ENCODE results near the gene SYNE2. TPM values are rescaled to one million over a fixed set of nuclear protein-coding genes. Genes with fewer than 3 reads are reported as not detected.

SYNE2 gene
- total RNA-seq, 1 donor from 2014 or later, result 5.7 TPM

DNA sequence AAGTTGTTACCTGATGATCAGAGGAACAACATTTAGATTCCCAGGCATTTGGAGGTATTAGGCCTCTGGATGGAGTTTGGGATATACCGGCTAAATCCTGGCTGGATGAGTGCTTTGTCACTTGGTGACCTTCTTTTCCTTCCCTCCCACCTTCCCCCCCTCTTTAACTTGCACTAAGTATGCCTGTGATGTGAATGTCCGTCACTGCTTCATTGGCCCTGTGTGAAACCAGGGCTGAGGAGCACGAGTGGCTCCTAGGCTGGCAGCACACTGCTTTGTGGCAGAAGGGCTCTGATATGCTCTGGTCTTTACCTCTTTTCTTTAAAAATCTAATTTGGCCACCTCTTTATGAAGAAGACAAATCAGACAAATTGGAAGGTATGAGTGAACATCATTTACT is 345.7 kb downstream of the SYNE2 start:
- H3K36me3 ChIP-seq (ENCODE audit: insufficient read depth, low read length), result no peaks in the 10 kb centered on the region
- H3K4me2 ChIP-seq (ENCODE audit: low read length), result no peak overlapping the region
- no peak for FAIRE-seq
- H3K27ac Mint-ChIP-seq (ENCODE audit: unreplicated experiment), result no peak overlapping the region
- no peaks in the 10 kb centered on the region for H4K20me1 ChIP-seq (ENCODE audit: insufficient read depth, low read length)
- H3K27ac ChIP-seq (ENCODE audit: low read depth, low read length), result no peak overlapping the region
- TF ChIP-seq EZH2 (IDR thresholded peaks at IDR 0.05; ENCODE audit: insufficient read depth, low read length), result no peak
- H2AFZ ChIP-seq (ENCODE audit: low read depth, low read length), result no peak overlapping the region
- no peaks in the 10 kb centered on the region for H3K9me3 Mint-ChIP-seq (ENCODE audit: unreplicated experiment)
- H3K4me3 Mint-ChIP-seq (ENCODE audit: unreplicated experiment), result no peak overlapping the region
- no peak for DNase-seq (ENCODE audit: low read depth)
- no peaks in the 10 kb centered on the region for H3K79me2 ChIP-seq (ENCODE audit: insufficient read depth, low read length)
- peaks cover 19% of the 10 kb centered on the region for H3K4me1 Mint-ChIP-seq (ENCODE audit: low read depth, unreplicated experiment)
- peaks cover 3% of the 10 kb centered on the region for H3K27me3 Mint-ChIP-seq (ENCODE audit: low read depth, unreplicated experiment)
- H3K4me3 ChIP-seq (ENCODE audit: insufficient read depth, low read depth, low read length), result no peak overlapping the region
- H3K9ac ChIP-seq (ENCODE audit: low read length), result no peak overlapping the region
- H3K36me3 Mint-ChIP-seq (ENCODE audit: low read depth, unreplicated experiment), result no peaks in the 10 kb centered on the region
- no peaks in the 10 kb centered on the region for H3K27me3 ChIP-seq (ENCODE audit: insufficient read depth, low read length)
- no peaks in the 10 kb centered on the region for H3K4me1 ChIP-seq (ENCODE audit: insufficient read depth, low read length)
- H3K9me3 ChIP-seq (ENCODE audit: insufficient read depth, low read depth, low read length), result no peaks in the 10 kb centered on the region

DNA sequence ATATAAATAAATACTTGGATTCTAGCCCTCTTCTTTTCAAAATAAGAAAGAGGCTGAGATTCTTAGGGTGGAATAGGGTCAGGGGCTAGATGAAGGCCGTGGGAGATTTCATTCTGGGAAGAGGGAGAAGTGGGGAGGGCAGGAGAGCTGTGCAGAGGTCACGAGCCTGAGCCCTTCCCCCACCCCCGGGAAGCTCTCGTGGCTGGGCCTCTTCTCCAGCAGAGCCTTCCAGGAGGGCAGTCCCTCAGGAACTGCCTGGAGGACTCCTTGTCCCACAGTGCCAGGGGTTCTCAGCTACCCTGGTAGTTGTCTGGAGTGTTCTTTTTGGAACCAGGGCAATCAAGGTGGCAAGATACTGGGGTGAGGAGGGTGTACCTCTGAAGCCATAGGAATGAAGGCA is 347.4 kb downstream of the SYNE2 start:
- H3K9me3 Mint-ChIP-seq (ENCODE audit: unreplicated experiment), result no peaks in the 10 kb centered on the region
- no peaks in the 10 kb centered on the region for H3K36me3 ChIP-seq (ENCODE audit: insufficient read depth, low read length)
- no peak overlapping the region for H3K27ac ChIP-seq (ENCODE audit: low read depth, low read length)
- H3K9me3 ChIP-seq (ENCODE audit: insufficient read depth, low read depth, low read length), result no peaks in the 10 kb centered on the region
- H2AFZ ChIP-seq (ENCODE audit: low read depth, low read length), result no peak overlapping the region
- no peak overlapping the region for H3K9ac ChIP-seq (ENCODE audit: low read length)
- H3K36me3 Mint-ChIP-seq (ENCODE audit: low read depth, unreplicated experiment), result no peaks in the 10 kb centered on the region
- H3K4me3 ChIP-seq (ENCODE audit: insufficient read depth, low read depth, low read length), result no peak overlapping the region
- DNase-seq (ENCODE audit: low read depth) (no peak), FAIRE-seq (no peak)
- H3K4me3 Mint-ChIP-seq (ENCODE audit: unreplicated experiment), result no peak overlapping the region
- no peaks in the 10 kb centered on the region for H3K4me1 ChIP-seq (ENCODE audit: insufficient read depth, low read length)
- H3K4me2 ChIP-seq (ENCODE audit: low read length), result no peak overlapping the region
- no peaks in the 10 kb centered on the region for H4K20me1 ChIP-seq (ENCODE audit: insufficient read depth, low read length)
- no peaks in the 10 kb centered on the region for H3K79me2 ChIP-seq (ENCODE audit: insufficient read depth, low read length)
- H3K27me3 Mint-ChIP-seq (ENCODE audit: low read depth, unreplicated experiment), result peaks cover 5% of the 10 kb centered on the region
- H3K27ac Mint-ChIP-seq (ENCODE audit: unreplicated experiment), result no peak overlapping the region
- peaks cover 19% of the 10 kb centered on the region for H3K4me1 Mint-ChIP-seq (ENCODE audit: low read depth, unreplicated experiment)
- H3K27me3 ChIP-seq (ENCODE audit: insufficient read depth, low read length), result no peaks in the 10 kb centered on the region
- TF ChIP-seq EZH2 (IDR thresholded peaks at IDR 0.05; ENCODE audit: insufficient read depth, low read length), result no peak
- TF ChIP-seq, protein P1, sequence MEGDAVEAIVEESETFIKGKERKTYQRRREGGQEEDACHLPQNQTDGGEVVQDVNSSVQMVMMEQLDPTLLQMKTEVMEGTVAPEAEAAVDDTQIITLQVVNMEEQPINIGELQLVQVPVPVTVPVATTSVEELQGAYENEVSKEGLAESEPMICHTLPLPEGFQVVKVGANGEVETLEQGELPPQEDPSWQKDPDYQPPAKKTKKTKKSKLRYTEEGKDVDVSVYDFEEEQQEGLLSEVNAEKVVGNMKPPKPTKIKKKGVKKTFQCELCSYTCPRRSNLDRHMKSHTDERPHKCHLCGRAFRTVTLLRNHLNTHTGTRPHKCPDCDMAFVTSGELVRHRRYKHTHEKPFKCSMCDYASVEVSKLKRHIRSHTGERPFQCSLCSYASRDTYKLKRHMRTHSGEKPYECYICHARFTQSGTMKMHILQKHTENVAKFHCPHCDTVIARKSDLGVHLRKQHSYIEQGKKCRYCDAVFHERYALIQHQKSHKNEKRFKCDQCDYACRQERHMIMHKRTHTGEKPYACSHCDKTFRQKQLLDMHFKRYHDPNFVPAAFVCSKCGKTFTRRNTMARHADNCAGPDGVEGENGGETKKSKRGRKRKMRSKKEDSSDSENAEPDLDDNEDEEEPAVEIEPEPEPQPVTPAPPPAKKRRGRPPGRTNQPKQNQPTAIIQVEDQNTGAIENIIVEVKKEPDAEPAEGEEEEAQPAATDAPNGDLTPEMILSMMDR (IDR thresholded peaks at IDR 0.05; ENCODE audit: insufficient read depth, low read depth, low read length), result no peak

DNA sequence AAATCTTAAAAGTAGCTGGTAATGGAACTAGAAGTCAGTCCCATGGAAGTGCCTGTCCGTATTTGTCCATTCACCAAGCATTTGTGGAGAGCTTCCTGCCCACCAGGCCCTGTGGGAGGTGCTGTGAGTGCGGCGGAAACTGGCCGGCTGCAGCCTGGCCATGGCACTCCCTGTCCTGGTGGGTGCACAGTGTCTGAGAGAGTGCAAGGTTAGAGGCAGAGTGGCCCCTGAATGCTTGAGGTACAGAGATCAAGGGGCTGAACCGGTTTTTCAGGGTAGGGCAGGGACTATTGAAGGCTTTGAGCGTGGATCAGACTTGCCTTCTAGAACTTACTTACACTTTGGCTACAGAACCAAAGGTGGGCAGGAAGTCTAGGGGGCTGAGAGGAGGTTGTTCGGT is 348.5 kb downstream of the SYNE2 start:
- H3K36me3 Mint-ChIP-seq (ENCODE audit: low read depth, unreplicated experiment), result no peaks in the 10 kb centered on the region
- TF ChIP-seq EZH2 (IDR thresholded peaks at IDR 0.05; ENCODE audit: insufficient read depth, low read length), result no peak
- TF ChIP-seq, protein P1 (IDR thresholded peaks at IDR 0.05; ENCODE audit: insufficient read depth, low read depth, low read length), result no peak
- no peak overlapping the region for H3K27ac Mint-ChIP-seq (ENCODE audit: unreplicated experiment)
- no peak overlapping the region for H3K4me3 Mint-ChIP-seq (ENCODE audit: unreplicated experiment)
- H3K27me3 Mint-ChIP-seq (ENCODE audit: low read depth, unreplicated experiment), result peaks cover 5% of the 10 kb centered on the region
- FAIRE-seq (no peak), DNase-seq (ENCODE audit: low read depth) (no peak)
- no peak overlapping the region for H3K4me3 ChIP-seq (ENCODE audit: insufficient read depth, low read depth, low read length)
- no peak overlapping the region for H3K27ac ChIP-seq (ENCODE audit: low read depth, low read length)
- no peaks in the 10 kb centered on the region for H3K36me3 ChIP-seq (ENCODE audit: insufficient read depth, low read length)
- H3K9ac ChIP-seq (ENCODE audit: low read length), result no peak overlapping the region
- peaks cover 19% of the 10 kb centered on the region for H3K4me1 Mint-ChIP-seq (ENCODE audit: low read depth, unreplicated experiment)
- no peaks in the 10 kb centered on the region for H4K20me1 ChIP-seq (ENCODE audit: insufficient read depth, low read length)
- no peaks in the 10 kb centered on the region for H3K9me3 ChIP-seq (ENCODE audit: insufficient read depth, low read depth, low read length)
- no peaks in the 10 kb centered on the region for H3K9me3 Mint-ChIP-seq (ENCODE audit: unreplicated experiment)
- no peak overlapping the region for H3K4me2 ChIP-seq (ENCODE audit: low read length)
- H3K79me2 ChIP-seq (ENCODE audit: insufficient read depth, low read length), result no peaks in the 10 kb centered on the region
- no peaks in the 10 kb centered on the region for H3K27me3 ChIP-seq (ENCODE audit: insufficient read depth, low read length)
- H3K4me1 ChIP-seq (ENCODE audit: insufficient read depth, low read length), result no peaks in the 10 kb centered on the region
- no peak overlapping the region for H2AFZ ChIP-seq (ENCODE audit: low read depth, low read length)

Measured in astrocyte (in vitro differentiated cells and primary cell).